Retina (tissue), 1 donor: ENCODE measurements around the gene TBC1D3L.
"Not testable (repeated sequence)": the region's sequence is repeated elsewhere in the genome, so short reads cannot be mapped to it uniquely, and the experiment has no call there.

Source experiments
- DNase-seq: peaks from one replicate; pipeline ENCODE4 v3.0.0-alpha.2; 2016

The TBC1D3L gene

DNA sequence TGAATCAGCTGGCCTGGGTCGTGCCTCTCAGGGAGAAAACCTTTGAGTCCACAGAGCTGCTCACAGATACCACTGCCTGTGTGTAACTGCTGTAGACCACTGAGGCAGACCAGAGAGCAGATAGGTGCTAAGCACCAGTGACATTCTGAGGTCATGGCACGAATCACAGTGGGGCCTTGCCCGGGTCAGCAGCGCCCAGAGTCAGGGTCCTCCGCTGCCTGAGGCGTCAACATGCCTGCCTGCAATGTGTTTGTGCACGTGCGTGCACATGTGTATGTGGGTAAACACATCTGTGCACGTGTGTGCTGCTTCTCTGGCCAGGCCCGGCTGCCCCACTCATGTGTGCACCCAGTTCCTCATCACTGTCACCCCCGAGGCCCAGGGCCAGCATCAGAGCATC lies at the start of gene TBC1D3L:
Gene TBC1D3L, minus strand, starts transcription at position 101 of the 400 bp plus-strand sequence. CDS start 1,540 bp downstream, outside the sequence.
- DNase-seq, result not testable (repeated sequence)

DNA sequence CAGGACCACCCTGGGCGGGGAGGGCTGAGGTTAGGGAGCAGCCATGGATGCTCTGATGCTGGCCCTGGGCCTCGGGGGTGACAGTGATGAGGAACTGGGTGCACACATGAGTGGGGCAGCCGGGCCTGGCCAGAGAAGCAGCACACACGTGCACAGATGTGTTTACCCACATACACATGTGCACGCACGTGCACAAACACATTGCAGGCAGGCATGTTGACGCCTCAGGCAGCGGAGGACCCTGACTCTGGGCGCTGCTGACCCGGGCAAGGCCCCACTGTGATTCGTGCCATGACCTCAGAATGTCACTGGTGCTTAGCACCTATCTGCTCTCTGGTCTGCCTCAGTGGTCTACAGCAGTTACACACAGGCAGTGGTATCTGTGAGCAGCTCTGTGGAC lies 14.8 kb upstream of the TBC1D3L start, which contains the start of gene TBC1D3D:
Gene TBC1D3D, plus strand, starts transcription at position 301 of the 400 bp plus-strand sequence. CDS start 1,585 bp downstream, outside the sequence.
- not testable (repeated sequence) for DNase-seq
